COLO668 (cell line): ENCODE results near the gene WLS.
A peak's percentile ranks its signal among the peaks of the same experiment; 100 is the strongest.
"Not testable (repeated sequence)": the region's sequence is repeated elsewhere in the genome, so short reads cannot be mapped to it uniquely, and the experiment has no call there.

ENCODE experiments used
- DNase-seq: peaks from one replicate; lab custom pipeline; 2025; ENCODE audit not compliant: unreplicated experiment; lab: John Stamatoyannopoulos, UW

Gene WLS

GRCh38 chr1:68232289-68233148 is at the start of gene WLS:
WLS (minus strand) TSS chr1:68232523; CDS start chr1:68232299, 224 bp downstream.
- peak; percentile 91 for DNase-seq

- DNase-seq = no peak
Measured at GRCh38 chr1:68280286-68280685, 48.0 kb upstream of the WLS start.

- DNase-seq = no peak
Measured at GRCh38 chr1:68279846-68280245, 47.5 kb upstream of the WLS start.

GRCh38 chr1:68278221-68278620 is 45.9 kb upstream of the WLS start:
- no peak for DNase-seq

- no peak for DNase-seq
Measured at GRCh38 chr1:68276448-68276847, 44.1 kb upstream of the WLS start.

GRCh38 chr1:68273530-68273929 is 41.2 kb upstream of the WLS start:
- DNase-seq = no peak

GRCh38 chr1:68271596-68271995 is 39.3 kb upstream of the WLS start:
- DNase-seq = no peak

- DNase-seq = no peak
Measured at GRCh38 chr1:68270951-68271350, 38.6 kb upstream of the WLS start.

- DNase-seq = no peak
Measured at GRCh38 chr1:68269637-68270430, 37.5 kb upstream of the WLS start.

GRCh38 chr1:68268896-68269483 is 36.7 kb upstream of the WLS start:
- DNase-seq = no peak

GRCh38 chr1:68256824-68257223 is 24.5 kb upstream of the WLS start:
- not testable (repeated sequence) for DNase-seq

- DNase-seq = no peak
Measured at GRCh38 chr1:68255301-68255700, 23.0 kb upstream of the WLS start.

GRCh38 chr1:68254667-68255226 is 22.4 kb upstream of the WLS start:
- DNase-seq = no peak

- DNase-seq = no peak
Measured at GRCh38 chr1:68237040-68237439, 4.7 kb upstream of the WLS start.

- no peak for DNase-seq
Measured at GRCh38 chr1:68234094-68234493, 1.8 kb upstream of the WLS start.

- DNase-seq = no peak
Measured at GRCh38 chr1:68233202-68233601, 879 bp upstream of the WLS start.

GRCh38 chr1:68231627-68232288 is 565 bp downstream of the WLS start:
- DNase-seq = peak; percentile 80

GRCh38 chr1:68230901-68231626 is 1.3 kb downstream of the WLS start:
- DNase-seq = peak; percentile 77

- DNase-seq = peak; percentile 70
Measured at GRCh38 chr1:68230484-68230802, 1.9 kb downstream of the WLS start.
